GM12874 (cell line): ENCODE results near the gene HTR6.

ENCODE experiments used
- TF ChIP-seq, protein P1 (sequence below): IDR thresholded peaks from 2 replicates; pipeline ENCODE4 v1.5.1; 2011; ENCODE audit warnings: low read depth, mild to moderate bottlenecking, control low read depth, low read length, moderate library complexity; ENCODE audit not compliant: insufficient read depth

HTR6 gene

DNA sequence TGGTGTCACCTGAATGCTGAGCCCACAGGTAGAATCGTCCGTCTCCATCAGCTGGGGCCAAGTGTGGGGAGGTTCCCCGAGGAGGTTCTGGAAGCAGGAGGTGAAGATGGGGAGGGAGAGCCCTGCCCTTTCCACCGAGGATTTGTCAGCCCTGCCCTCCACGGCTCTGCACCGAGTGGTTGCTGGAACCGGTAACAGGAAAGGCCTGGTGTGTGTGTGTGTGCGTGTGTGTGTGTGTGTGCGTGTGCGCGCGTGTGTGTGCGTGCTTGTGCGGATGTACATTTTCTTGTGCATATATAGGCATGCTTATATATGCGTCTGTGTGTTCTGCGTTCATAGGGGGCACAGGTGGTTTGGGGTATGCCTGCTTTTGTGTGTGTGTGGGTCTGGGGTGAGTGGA is 17.0 kb upstream of the HTR6 start:
- TF ChIP-seq, protein P1, sequence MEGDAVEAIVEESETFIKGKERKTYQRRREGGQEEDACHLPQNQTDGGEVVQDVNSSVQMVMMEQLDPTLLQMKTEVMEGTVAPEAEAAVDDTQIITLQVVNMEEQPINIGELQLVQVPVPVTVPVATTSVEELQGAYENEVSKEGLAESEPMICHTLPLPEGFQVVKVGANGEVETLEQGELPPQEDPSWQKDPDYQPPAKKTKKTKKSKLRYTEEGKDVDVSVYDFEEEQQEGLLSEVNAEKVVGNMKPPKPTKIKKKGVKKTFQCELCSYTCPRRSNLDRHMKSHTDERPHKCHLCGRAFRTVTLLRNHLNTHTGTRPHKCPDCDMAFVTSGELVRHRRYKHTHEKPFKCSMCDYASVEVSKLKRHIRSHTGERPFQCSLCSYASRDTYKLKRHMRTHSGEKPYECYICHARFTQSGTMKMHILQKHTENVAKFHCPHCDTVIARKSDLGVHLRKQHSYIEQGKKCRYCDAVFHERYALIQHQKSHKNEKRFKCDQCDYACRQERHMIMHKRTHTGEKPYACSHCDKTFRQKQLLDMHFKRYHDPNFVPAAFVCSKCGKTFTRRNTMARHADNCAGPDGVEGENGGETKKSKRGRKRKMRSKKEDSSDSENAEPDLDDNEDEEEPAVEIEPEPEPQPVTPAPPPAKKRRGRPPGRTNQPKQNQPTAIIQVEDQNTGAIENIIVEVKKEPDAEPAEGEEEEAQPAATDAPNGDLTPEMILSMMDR, result no peak

DNA sequence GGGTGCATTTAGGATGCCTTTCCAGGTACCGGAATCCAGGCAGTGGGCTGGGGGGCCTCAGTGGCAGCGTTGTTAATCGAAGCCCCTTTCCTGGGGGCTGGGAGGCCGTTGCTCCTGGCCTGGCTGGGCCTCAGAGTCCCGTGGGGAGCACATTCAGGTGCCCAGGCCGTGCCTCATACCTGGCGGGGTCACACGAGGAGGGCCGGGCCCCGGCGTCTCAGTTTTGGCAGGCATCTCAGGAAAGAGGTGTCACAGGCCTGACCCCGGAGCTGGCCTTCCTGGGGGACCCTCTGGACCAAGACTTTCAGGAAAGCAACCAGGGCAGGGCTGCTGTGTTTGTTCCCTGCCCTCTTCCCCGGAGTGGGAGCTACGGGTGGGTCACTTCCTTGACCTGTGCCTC is 16.4 kb upstream of the HTR6 start:
- TF ChIP-seq, protein P1, result no peak

DNA sequence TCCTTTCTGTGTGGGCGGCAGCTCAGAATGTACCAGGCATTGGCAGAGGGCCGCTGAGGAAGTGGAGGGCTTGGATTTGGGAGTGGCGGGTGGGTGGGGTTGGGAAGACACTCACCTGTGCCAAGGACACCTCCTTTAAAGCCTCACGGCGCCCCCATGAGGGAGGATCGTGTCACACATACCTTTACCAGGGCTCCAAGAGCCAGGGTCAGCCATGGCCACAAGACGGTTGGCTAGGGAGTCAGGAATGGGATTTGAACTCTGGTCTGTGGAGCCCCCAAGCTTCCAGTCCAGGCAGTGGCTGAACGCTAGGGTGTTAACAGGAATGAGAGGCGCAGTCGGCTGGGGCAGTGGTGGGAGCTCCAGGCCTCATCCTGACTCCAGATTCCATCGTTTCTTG is 16.0 kb upstream of the HTR6 start:
- TF ChIP-seq, protein P1, result no peak

DNA sequence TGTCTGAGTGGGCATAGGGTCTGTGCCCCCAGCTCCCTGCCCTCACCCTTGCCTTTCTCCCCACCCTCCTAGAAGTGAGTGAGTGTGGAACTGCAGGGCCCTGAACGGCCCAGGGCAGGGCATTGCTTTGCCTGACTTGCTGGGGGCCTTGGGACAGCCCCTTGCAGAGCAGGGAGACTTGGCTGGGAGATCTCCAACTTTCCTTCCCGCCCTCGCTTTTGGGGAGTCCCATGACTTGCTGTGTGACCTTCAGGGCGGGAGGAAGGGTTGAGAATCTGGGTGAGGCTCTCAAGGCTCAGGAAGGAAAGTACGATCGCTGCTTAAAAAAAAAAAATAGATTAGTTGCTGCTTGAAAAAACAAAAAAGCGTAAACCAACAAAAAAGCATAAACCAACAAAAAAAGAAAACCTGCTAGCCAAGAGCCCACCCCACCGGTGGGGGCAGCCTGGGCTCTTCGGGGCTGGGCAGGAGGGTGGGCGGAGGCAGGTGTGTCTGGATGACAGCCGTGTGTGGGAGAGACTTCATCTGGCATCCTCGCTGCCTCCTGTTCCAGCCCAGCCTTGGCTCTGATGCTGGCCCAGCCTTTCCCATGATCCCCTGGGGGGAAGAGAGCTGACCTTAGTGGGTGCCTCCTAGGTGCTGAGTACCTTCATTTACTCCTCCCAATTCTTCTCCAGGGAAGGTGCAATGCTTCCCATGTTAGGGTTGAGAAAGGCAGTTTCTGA is 14.1 kb upstream of the HTR6 start:
- TF ChIP-seq, protein P1, result no peak

DNA sequence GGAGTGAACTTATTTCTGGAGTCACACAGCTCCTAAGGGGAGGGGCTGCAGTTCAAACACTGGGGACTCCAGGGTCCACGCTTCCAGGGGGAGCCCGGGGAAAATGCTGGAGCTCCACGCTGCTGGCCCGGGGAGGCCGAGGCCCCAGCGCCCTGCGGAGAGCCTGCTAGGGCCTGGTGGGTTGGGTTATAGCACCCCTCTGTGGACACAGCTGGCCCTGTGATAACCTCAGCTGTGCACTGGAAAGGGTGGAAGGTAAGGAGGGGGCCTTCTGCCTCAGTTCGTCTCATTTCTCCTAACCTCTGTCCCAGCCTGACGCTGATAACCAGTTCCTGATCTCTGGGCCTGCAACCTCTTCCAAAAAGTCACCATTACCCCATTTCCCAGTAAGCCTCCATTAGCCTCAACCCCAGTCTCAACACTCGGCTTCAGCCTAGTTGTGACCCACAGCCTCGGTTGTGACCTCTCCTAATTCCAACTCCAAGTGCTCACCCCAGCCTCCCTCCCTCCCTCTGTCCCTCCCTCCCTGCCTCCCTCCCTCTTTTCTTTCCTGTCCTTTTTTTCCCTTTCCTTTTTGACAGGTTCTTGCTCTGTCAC is 13.4 kb upstream of the HTR6 start:
- TF ChIP-seq, protein P1, result peak; percentile 78

DNA sequence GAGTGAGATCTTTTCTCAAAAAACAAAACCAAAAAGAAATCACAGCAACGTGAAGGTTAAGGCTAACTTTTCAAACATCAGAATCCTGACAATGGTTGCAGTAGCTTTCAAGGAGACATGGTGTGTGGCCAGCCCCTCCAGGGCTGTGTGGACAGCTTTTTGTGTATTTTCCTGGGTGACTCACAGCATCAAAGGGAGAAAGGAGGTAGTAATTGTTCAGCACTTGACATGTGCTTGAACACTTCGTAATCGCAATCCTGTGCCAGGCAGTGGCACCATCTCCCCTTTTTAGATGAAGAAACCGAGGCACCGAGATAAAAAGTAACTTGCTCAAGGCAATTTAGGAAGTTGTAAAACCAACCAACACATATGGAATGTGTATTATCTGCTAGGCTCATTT is 10.3 kb upstream of the HTR6 start:
- TF ChIP-seq, protein P1, result no peak

DNA sequence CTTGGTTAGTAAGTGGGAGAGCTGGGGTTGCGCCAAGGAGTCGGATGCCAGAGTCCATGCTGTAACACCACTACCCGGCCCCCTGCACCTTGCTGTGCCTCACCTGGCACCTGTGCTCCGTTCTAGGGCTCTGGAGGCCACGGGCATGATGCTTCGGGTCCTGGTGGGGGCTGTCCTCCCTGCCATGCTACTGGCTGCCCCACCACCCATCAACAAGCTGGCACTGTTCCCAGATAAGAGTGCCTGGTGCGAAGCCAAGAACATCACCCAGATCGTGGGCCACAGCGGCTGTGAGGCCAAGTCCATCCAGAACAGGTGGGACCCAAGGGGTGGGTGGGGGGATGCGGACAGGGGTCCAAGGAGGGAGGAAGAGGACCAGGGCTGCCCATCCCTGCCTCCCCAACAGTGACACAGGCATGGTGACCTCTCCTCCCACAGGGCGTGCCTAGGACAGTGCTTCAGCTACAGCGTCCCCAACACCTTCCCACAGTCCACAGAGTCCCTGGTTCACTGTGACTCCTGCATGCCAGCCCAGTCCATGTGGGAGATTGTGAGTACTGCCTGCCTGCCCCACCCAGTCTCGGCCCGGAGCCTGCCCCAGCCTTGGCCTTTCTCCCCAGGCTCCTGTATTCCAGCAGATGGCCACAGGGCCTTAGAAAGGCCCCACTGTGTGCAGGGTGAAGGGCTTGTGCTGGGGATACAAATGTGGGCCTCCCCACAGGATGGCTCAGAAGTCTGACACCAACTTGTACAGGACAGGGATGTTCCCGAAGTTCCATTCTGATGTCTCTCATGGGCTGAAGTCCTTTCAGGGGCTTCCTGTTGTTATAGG is 9.6 kb upstream of the HTR6 start:
- TF ChIP-seq, protein P1, result no peak
